Calu3 (cell line): ENCODE measurements around the gene LSP1. TPM values are rescaled to one million over a fixed set of nuclear protein-coding genes. Genes with fewer than 3 reads are reported as not detected.
"Not testable (repeated sequence)": the region's sequence is repeated elsewhere in the genome, so short reads cannot be mapped to it uniquely, and the experiment has no call there.

Source experiments
- BruUV-seq: library from RNA; stranded (reverse); fragments of 400-500 nt; replicated peaks from 2 replicates; lab custom pipeline; 2021; lab: Mats Ljungman, UMichigan
- CTCF ChIA-PET: fragments of 300-600 bp; sonication (Branson Sonifier 250); formaldehyde crosslinking; loops from one replicate; lab custom pipeline; 2022; ENCODE audit warnings: antibody characterized with exemption; lab: Charles Lee
- DNase-seq: peaks from one replicate; pipeline ENCODE4 v3.0.0; 2022
- H3K27ac Mint-ChIP-seq: one replicate; pipeline ENCODE4 v1.8.0; 2022; ENCODE audit warnings: mixed read lengths; ENCODE audit not compliant: unreplicated experiment
- H3K27me3 Mint-ChIP-seq: one replicate; pipeline ENCODE4 v1.8.0; 2022; ENCODE audit warnings: mixed read lengths; ENCODE audit not compliant: unreplicated experiment
- H3K36me3 Mint-ChIP-seq: one replicate; pipeline ENCODE4 v1.8.0; 2022; ENCODE audit warnings: mild to moderate bottlenecking, moderate library complexity, mixed read lengths; ENCODE audit not compliant: insufficient read depth, unreplicated experiment
- H3K4me1 Mint-ChIP-seq: one replicate; pipeline ENCODE4 v1.8.0; 2022; ENCODE audit warnings: mild to moderate bottlenecking, low read depth, mixed read lengths; ENCODE audit not compliant: unreplicated experiment
- H3K4me3 Mint-ChIP-seq: one replicate; pipeline ENCODE4 v1.8.0; 2022; ENCODE audit warnings: mild to moderate bottlenecking, low read depth, moderate library complexity, mixed read lengths; ENCODE audit not compliant: unreplicated experiment
- H3K9me3 Mint-ChIP-seq: one replicate; pipeline ENCODE4 v1.8.0; 2022; ENCODE audit warnings: low read depth, mixed read lengths; ENCODE audit not compliant: unreplicated experiment
- intact Hi-C: fragments of 100-400 bp; cut with micrococcal nuclease; formaldehyde crosslinking; loops from one replicate; pipeline ENCODE4 v1.10.0; 2022; ENCODE audit not compliant: unreplicated experiment
- total RNA-seq: library from RNA; stranded (reverse); gene quantifications from 2 replicates; pipeline ENCODE4 v1.2.3, GENCODE V29; 2022
- TF ChIP-seq, protein P1 (sequence below): fragments of 200-600 bp; IDR thresholded peaks from one replicate; pipeline ENCODE4 v1.8.0; 2022; ENCODE audit warnings: antibody characterized with exemption; ENCODE audit not compliant: unreplicated experiment

Gene LSP1
- total RNA-seq, 1 experiment from 2014 or later = not detected

DNA sequence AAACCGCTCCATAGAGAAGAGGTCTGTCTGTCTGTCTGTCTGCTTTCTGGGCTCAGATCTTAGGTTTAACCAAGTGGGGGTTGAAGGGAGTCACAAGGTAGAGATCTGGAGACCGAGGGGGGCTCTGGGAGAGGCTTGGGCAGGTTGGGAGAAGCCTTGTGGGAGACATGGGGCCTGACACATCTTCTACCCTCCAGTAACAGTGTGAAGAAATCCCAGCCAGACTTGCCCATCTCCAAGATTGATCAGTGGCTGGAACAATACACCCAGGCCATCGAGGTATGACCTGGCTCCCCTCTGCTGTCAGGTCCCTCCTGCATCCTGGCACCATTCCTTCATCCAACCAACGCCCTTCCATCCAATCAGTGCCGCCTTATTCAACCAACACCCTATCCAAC is 31.4 kb downstream of the LSP1 start:
- intact Hi-C loops = loop anchor here (5.0 kb wide), 1 partner anchor 268 kb away; no protein-coding TSS in a partner anchor
- no peak overlapping the region for H3K4me3 Mint-ChIP-seq
- no peak for DNase-seq
- H3K27me3 Mint-ChIP-seq = peaks cover 18% of the 10 kb centered on the region
- no peaks in the 10 kb centered on the region for H3K4me1 Mint-ChIP-seq
- TF ChIP-seq, protein P1, sequence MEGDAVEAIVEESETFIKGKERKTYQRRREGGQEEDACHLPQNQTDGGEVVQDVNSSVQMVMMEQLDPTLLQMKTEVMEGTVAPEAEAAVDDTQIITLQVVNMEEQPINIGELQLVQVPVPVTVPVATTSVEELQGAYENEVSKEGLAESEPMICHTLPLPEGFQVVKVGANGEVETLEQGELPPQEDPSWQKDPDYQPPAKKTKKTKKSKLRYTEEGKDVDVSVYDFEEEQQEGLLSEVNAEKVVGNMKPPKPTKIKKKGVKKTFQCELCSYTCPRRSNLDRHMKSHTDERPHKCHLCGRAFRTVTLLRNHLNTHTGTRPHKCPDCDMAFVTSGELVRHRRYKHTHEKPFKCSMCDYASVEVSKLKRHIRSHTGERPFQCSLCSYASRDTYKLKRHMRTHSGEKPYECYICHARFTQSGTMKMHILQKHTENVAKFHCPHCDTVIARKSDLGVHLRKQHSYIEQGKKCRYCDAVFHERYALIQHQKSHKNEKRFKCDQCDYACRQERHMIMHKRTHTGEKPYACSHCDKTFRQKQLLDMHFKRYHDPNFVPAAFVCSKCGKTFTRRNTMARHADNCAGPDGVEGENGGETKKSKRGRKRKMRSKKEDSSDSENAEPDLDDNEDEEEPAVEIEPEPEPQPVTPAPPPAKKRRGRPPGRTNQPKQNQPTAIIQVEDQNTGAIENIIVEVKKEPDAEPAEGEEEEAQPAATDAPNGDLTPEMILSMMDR = no peak
- no TSS peak for BruUV-seq
- H3K36me3 Mint-ChIP-seq = no peaks in the 10 kb centered on the region
- no peaks in the 10 kb centered on the region for H3K9me3 Mint-ChIP-seq
- CTCF ChIA-PET = no interaction called here
- H3K27ac Mint-ChIP-seq = no peak overlapping the region

DNA sequence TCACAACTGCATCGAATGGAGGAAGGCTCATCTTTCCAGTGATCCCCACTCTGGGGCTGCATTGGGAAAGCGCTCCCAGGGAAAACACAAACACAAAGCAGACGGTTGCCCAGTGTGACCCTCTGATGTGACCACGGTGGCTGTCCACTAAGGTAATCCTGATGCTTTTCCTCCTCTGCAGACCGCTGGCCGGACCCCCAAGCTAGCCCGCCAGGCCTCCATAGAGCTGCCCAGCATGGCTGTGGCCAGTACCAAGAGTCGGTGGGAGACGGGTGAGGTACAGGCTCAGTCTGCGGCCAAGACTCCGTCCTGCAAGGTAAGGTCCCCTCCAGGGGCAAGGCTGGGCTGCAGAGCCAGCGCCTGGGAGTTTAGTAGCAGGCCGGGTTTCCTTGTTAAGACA is 33.7 kb downstream of the LSP1 start:
- H3K36me3 Mint-ChIP-seq, intact Hi-C loops, CTCF ChIA-PET, BruUV-seq, H3K4me3 Mint-ChIP-seq, H3K4me1 Mint-ChIP-seq, DNase-seq, H3K27ac Mint-ChIP-seq, H3K9me3 Mint-ChIP-seq: not testable (repeated sequence)
- H3K27me3 Mint-ChIP-seq = peaks cover 19% of the 10 kb centered on the region

- no TSS peak for BruUV-seq
- Mint-ChIP-seq H3K27ac (no peak overlapping the region), H3K4me3 (no peak overlapping the region), H3K9me3 (no peaks in the 10 kb centered on the region), H3K27me3 (peaks cover 27% of the 10 kb centered on the region), H3K4me1 (no peaks in the 10 kb centered on the region), H3K36me3 (no peaks in the 10 kb centered on the region)
- intact Hi-C loops = no loop called here
- TF ChIP-seq, protein P1 = no peak
- no peak for DNase-seq
- CTCF ChIA-PET = interaction anchor here (0.6 kb wide), 1 partner anchor 189 kb away, joined by 5 read pairs; no protein-coding TSS in a partner anchor
Measured at GRCh38 chr11:1887451-1888346, 34.8 kb downstream of the LSP1 start.

- TF ChIP-seq, protein P1 = no peak
- BruUV-seq = no TSS peak
- CTCF ChIA-PET = no interaction called here
- Mint-ChIP-seq H3K4me1 (no peaks in the 10 kb centered on the region), H3K36me3 (no peaks in the 10 kb centered on the region), H3K27ac (no peak overlapping the region), H3K27me3 (peaks cover 34% of the 10 kb centered on the region), H3K9me3 (no peaks in the 10 kb centered on the region), H3K4me3 (no peak overlapping the region)
- DNase-seq = no peak
- intact Hi-C loops = no loop called here
Measured at GRCh38 chr11:1888347-1888753, 35.5 kb downstream of the LSP1 start.

GRCh38 chr11:1888811-1889210 is 35.9 kb downstream of the LSP1 start:
- H3K4me3 Mint-ChIP-seq = no peak overlapping the region
- CTCF ChIA-PET = no interaction called here
- H3K27ac Mint-ChIP-seq = no peak overlapping the region
- no peaks in the 10 kb centered on the region for H3K4me1 Mint-ChIP-seq
- H3K36me3 Mint-ChIP-seq = no peaks in the 10 kb centered on the region
- intact Hi-C loops = no loop called here
- DNase-seq = no peak
- H3K27me3 Mint-ChIP-seq = peaks cover 38% of the 10 kb centered on the region
- BruUV-seq = no TSS peak
- TF ChIP-seq, protein P1 = no peak
- H3K9me3 Mint-ChIP-seq = peaks cover 2% of the 10 kb centered on the region
